HG03066 (cell line): ENCODE measurements around the gene TK2.
A peak's percentile ranks its signal among the peaks of the same experiment; 100 is the strongest.
"Not testable (repeated sequence)": the region's sequence is repeated elsewhere in the genome, so short reads cannot be mapped to it uniquely, and the experiment has no call there.

Experiments
- ATAC-seq: cut with Tn5 transposase; IDR thresholded peaks from one replicate; pipeline ENCODE4 v1.9.1; 2021; ENCODE audit warnings: low read depth; ENCODE audit not compliant: unreplicated experiment

TK2 gene

GRCh38 chr16:66574081-66574480, 24.2 kb upstream of the TK2 start:
- no peak for ATAC-seq

- ATAC-seq = no peak
Observed at GRCh38 chr16:66572356-66572755, 22.4 kb upstream of the TK2 start.

GRCh38 chr16:66569827-66570405, 20.0 kb upstream of the TK2 start:
- ATAC-seq = no peak

- ATAC-seq = no peak
Observed at GRCh38 chr16:66569131-66569530, 19.2 kb upstream of the TK2 start.

GRCh38 chr16:66568355-66568754, 18.4 kb upstream of the TK2 start:
- no peak for ATAC-seq

GRCh38 chr16:66567270-66567669, 17.3 kb upstream of the TK2 start:
- ATAC-seq = not testable (repeated sequence)

GRCh38 chr16:66566051-66566901, 16.4 kb upstream of the TK2 start, which contains the start of gene CMTM1:
TSS of gene CMTM1 (plus strand) at chr16:66566439. CDS start at chr16:66566514, 75 bp downstream.
- no peak for ATAC-seq

- ATAC-seq = no peak
Observed at GRCh38 chr16:66563574-66564334, 13.8 kb upstream of the TK2 start.

- no peak for ATAC-seq
Observed at GRCh38 chr16:66562986-66563385, 13.1 kb upstream of the TK2 start.

- no peak for ATAC-seq
Observed at GRCh38 chr16:66562409-66562808, 12.5 kb upstream of the TK2 start.

- ATAC-seq = no peak
Observed at GRCh38 chr16:66561381-66562080, 11.6 kb upstream of the TK2 start.

GRCh38 chr16:66560107-66560506, 10.2 kb upstream of the TK2 start:
- no peak for ATAC-seq

- ATAC-seq = no peak
Observed at GRCh38 chr16:66554495-66554894, 4.6 kb upstream of the TK2 start.

GRCh38 chr16:66554021-66554420, 4.1 kb upstream of the TK2 start:
- no peak for ATAC-seq

- no peak for ATAC-seq
Observed at GRCh38 chr16:66553223-66553622, 3.3 kb upstream of the TK2 start.

GRCh38 chr16:66552286-66553177, 2.6 kb upstream of the TK2 start, which contains the start of gene CKLF:
TSS of gene CKLF (plus strand) at chr16:66552576. CDS start at chr16:66552716, 140 bp downstream.
- peak; percentile 59 for ATAC-seq

GRCh38 chr16:66551788-66552285, 1.9 kb upstream of the TK2 start:
- ATAC-seq = peak; percentile 1

- no peak for ATAC-seq
Observed at GRCh38 chr16:66551348-66551759, 1.4 kb upstream of the TK2 start.

GRCh38 chr16:66548868-66549267, 1.1 kb downstream of the TK2 start:
- no peak for ATAC-seq
